ENCODE results near the gene NACC1. TPM values are rescaled to one million over a fixed set of nuclear protein-coding genes. Genes with fewer than 3 reads are reported as not detected.
A peak's percentile ranks its signal among the peaks of the same experiment; 100 is the strongest.
"Not testable (repeated sequence)": the region's sequence is repeated elsewhere in the genome, so short reads cannot be mapped to it uniquely, and the experiment has no call there.

Gene NACC1
- total RNA-seq, 1 donor = 16.0 TPM

DNA sequence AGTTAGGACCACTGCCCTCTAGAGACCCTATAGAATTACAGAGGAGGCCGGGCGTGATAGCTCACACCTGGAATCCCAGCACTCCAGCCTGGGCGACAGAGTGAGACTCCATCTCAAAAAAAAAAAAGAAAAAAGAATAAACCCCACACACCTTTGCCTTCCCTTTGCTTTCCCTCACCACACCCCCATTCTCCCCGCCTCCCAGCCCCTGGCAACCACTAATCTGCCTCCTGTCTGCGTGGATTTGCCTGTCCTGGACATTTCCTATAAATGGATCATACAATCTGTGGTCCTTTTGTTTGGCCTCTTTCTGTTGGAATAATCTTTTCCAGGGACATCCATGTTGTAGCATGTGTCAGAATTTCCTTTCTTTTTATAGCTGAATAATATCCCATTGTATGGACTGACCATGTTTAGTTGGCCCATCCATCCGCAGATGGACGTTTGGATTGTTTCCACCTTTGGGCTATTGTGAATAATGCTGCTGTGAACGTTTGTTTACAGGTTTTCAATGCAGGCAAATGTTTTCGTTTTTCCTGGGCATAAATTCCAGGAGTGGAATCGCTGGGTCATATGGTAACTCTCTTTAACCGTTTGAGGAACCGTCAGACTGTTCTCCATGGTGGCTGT, 15.3 kb downstream of the NACC1 start:
- Histone ChIP-seq H3K4me1 (ENCODE audit: insufficient read depth, low read length) (peaks cover 22% of the 10 kb centered on the region), H3K9me3 (ENCODE audit: low read depth, low read length) (no peaks in the 10 kb centered on the region), H3K4me3 (ENCODE audit: low read length) (no peak overlapping the region)

DNA sequence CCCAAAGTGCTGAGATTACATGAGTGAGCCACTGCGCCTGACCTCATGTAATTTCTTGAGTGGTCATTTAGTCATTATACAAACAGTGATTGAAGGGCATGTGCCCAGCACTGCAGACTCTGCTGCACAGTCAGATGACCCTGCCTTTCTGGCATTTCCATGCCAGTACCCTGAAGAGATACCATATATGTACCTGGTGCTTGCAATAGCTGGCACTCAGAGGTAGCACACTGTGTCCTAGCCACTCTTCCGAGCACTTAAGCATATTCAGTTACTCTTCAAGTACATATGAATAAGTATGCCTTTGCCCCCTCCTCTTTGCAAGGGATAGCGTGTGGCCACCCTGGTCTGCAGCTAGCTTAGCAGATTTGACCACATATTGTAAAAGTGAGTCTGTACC, 16.6 kb downstream of the NACC1 start:
- Histone ChIP-seq H3K9me3 (ENCODE audit: low read depth, low read length) (no peaks in the 10 kb centered on the region), H3K4me3 (ENCODE audit: low read length) (no peak overlapping the region), H3K4me1 (ENCODE audit: insufficient read depth, low read length) (peaks cover 22% of the 10 kb centered on the region), H3K27me3 (ENCODE audit: insufficient read depth, low read length) (no peaks in the 10 kb centered on the region)

More for the DNA sequence above, 15.3 kb downstream of the NACC1 start:
- no peaks in the 10 kb centered on the region for H3K27me3 ChIP-seq (ENCODE audit: insufficient read depth, low read length)

DNA sequence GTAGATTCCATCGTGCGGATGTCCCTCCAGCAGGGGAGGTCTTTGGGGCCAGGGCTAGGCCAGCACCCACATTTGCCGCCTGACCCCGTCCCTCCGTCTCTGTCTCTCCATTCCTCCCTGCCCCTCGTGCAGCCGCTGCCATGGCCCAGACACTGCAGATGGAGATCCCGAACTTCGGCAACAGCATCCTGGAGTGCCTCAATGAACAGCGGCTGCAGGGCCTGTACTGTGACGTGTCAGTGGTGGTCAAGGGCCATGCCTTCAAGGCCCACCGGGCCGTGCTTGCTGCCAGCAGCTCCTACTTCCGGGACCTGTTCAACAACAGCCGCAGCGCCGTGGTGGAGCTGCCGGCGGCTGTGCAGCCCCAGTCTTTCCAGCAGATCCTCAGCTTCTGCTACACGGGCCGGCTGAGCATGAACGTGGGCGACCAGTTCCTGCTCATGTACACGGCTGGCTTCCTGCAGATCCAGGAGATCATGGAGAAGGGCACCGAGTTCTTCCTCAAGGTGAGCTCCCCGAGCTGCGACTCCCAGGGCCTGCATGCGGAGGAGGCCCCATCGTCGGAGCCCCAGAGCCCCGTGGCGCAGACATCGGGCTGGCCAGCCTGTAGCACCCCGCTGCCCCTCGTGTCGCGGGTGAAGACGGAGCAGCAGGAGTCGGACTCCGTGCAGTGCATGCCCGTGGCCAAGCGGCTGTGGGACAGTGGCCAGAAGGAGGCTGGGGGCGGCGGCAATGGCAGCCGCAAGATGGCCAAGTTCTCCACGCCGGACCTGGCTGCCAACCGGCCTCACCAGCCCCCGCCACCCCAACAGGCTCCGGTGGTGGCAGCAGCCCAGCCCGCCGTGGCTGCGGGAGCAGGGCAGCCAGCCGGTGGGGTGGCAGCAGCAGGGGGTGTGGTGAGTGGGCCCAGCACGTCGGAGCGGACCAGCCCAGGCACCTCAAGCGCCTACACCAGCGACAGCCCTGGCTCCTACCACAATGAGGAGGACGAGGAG, 17.3 kb downstream of the NACC1 start:
- H3K4me1 ChIP-seq (ENCODE audit: insufficient read depth, low read length) = peaks cover 22% of the 10 kb centered on the region
- H3K27me3 ChIP-seq (ENCODE audit: insufficient read depth, low read length) = no peaks in the 10 kb centered on the region
- H3K9me3 ChIP-seq (ENCODE audit: low read depth, low read length) = no peaks in the 10 kb centered on the region
- no peak overlapping the region for H3K4me3 ChIP-seq (ENCODE audit: low read length)

DNA sequence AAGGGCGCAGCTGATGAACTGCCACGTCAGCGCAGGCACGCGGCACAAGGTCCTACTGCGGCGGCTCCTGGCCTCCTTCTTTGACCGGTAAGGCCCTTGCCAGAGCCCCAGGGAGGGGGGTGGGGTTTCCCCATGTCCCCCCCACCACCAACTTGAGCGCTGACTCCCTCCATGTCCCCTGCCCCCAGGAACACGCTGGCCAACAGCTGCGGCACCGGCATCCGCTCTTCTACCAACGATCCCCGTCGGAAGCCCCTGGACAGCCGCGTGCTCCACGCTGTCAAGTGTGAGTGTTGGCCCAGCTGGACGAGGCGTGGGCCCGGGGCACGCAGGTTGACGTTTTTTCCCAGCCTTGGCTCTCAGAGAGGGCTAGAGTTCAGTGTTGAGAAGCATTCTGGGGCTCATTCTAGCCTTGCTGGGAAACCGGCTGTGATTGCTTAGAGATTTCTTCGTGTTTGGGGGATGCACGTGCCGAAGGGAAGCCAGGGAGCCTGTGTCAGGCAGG, 19.3 kb downstream of the NACC1 start:
- Histone ChIP-seq H3K4me3 (ENCODE audit: low read length) (no peak overlapping the region), H3K4me1 (ENCODE audit: insufficient read depth, low read length) (peaks cover 16% of the 10 kb centered on the region), H3K27me3 (ENCODE audit: insufficient read depth, low read length) (no peaks in the 10 kb centered on the region)

DNA sequence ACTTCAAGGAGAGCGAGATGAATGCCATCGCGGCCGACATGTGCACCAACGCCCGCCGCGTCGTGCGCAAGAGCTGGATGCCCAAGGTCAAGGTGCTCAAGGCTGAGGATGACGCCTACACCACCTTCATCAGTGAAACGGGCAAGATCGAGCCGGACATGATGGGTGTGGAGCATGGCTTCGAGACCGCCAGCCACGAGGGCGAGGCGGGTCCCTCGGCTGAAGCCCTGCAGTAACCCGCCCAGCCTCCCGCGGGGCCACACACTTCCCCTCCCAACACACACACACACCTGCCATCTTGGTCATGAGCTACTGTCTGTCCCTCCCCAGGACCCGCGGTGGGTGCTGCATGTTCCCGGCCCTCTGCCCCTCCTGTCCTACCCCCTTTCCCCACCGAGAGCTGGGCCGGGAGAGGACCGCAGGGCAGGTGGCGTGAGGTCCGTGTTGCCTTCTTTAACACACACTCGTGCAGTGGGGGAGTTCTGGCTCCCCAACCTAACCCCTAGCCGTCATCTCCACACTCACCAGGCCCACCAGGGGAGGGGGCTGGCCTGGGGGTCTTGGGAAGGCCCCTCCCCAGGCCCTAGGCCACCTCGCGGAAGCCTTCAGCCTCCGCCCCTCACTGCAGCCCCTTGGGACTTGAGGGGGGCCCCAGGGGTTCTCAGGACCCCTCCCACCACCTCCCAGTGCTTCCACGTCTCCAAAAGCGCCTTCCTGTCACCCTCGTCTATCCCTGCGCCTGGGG, 20.3 kb downstream of the NACC1 start:
- no peaks in the 10 kb centered on the region for H3K27me3 ChIP-seq (ENCODE audit: insufficient read depth, low read length)
- H3K9me3 ChIP-seq (ENCODE audit: low read depth, low read length) = no peaks in the 10 kb centered on the region
- H3K4me3 ChIP-seq (ENCODE audit: low read length) = no peak overlapping the region
- H3K4me1 ChIP-seq (ENCODE audit: insufficient read depth, low read length) = peaks cover 6% of the 10 kb centered on the region

More for the DNA sequence above, 19.3 kb downstream of the NACC1 start:
- no peaks in the 10 kb centered on the region for H3K9me3 ChIP-seq (ENCODE audit: low read depth, low read length)

DNA sequence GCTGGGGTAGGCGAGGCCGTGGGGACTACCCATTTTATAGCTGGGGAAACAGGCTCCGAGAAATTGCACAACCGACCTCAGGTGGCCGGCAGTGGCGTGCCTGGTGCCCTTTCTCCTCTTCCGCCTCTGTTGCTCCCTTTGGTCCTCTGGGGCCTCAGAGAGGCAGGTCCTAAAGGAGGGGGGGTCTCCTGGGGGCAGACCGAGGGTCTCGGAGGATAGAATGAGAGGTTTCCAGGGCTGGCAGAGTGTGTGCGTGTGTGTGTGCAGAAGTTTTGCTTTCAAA, 20.8 kb downstream of the NACC1 start:
- H3K4me3 ChIP-seq (ENCODE audit: low read length) = no peak overlapping the region
- peaks cover under 1% of the 10 kb centered on the region for H3K4me1 ChIP-seq (ENCODE audit: insufficient read depth, low read length)

DNA sequence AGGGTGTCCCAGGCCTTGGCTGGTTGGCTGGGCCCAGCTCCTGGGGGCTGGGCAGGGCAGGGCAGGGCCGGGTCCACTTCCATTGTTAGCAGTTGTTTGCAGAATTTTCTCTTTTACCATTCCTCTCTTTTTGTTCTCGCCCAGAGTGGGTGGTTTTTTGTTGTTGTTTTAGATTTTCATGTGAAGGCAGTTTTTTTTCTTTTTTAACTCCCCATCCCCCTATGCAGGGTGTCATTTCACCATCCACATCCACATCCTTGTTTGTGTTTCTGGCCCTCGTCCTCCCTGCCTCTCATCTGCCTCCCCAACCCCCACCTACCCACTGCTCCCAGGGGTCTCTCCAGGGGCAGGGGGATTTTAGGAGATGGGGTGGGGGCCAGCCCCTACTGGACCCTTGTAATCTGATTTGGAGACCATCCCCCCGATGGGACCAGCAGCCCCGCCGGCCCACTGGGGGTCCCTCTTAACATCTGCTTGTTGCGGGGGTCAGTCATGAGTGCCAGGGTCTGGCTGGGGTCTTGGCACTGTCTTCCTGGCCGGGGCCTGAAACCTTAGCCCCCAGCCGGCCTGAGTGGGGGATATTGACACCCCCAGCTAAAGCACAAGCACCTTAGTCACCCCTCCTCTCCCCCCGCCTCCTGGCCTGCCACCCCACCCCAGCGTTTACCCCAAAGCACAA, 21.7 kb downstream of the NACC1 start:
- Histone ChIP-seq H3K9me3 (ENCODE audit: low read depth, low read length) (no peaks in the 10 kb centered on the region), H3K4me3 (ENCODE audit: low read length) (no peak overlapping the region), H3K4me1 (ENCODE audit: insufficient read depth, low read length) (no peaks in the 10 kb centered on the region), H3K27me3 (ENCODE audit: insufficient read depth, low read length) (no peaks in the 10 kb centered on the region)

More for the DNA sequence above, 20.8 kb downstream of the NACC1 start:
- Histone ChIP-seq H3K27me3 (ENCODE audit: insufficient read depth, low read length) (no peaks in the 10 kb centered on the region), H3K9me3 (ENCODE audit: low read depth, low read length) (no peaks in the 10 kb centered on the region)

DNA sequence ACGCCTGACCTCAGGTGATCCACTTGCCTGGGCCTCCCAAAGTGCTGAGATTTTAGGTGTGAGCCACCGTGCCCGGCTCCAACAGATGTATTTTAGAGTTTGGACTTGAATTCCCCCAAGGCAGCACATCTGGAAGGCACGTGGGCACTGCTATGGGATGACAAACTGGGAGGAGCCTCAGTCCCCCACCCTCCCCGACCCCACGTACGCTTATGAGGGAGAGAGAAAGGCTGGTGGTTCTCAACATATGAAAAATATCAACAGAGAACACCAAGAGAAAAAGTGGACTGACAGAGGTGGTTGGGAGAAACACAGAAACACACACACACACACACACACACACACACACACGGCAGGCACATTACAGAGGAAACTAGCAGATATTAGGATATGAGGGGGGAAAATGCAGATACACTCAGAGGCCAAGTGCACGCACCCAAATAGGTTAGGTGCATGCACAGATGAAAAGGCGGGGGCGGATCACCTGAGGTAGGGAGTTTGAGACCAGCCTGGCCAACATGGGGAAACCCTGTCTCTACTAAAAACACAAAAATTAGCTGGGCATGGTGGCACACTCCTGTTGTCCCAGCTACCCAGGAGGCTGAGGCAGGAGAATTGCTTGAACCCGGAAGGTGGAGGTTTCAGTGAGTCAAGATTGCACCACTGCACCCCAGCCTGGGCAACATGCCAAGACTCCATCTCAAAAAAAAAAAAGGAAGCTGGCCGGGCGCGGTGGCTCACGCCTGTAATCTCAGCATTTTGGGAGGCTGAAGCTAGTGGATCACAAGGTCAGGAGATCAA, 28.9 kb downstream of the NACC1 start:
- no peak overlapping the region for H3K4me3 ChIP-seq (ENCODE audit: low read length)
- no peaks in the 10 kb centered on the region for H3K27me3 ChIP-seq (ENCODE audit: insufficient read depth, low read length)
- peaks cover 31% of the 10 kb centered on the region for H3K4me1 ChIP-seq (ENCODE audit: insufficient read depth, low read length)
- no peaks in the 10 kb centered on the region for H3K9me3 ChIP-seq (ENCODE audit: low read depth, low read length)

DNA sequence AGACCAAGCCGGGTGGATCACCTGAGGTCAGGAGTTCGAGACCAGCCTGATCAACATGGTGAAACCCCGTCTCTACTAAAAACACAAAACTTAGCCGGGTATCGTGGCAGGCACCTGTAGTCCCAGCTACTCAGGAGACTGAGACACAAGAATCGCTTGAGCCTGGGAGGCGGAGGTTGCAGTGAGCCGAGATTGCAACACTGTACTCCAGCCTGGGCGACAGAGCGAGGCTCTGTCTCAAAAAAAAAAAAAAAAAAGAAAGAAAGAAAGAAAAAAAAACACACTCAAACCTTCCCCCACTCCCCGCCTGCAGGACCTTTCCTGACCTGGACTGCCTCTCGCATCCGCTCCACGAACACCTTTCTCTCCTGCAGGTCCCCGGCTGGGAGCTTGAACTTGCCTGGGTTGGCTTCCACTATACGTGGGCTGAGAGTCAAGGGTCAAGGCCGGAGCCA, 31.1 kb downstream of the NACC1 start:
- Histone ChIP-seq H3K4me3 (ENCODE audit: low read length) (peak overlapping the region; percentile 77), H3K4me1 (ENCODE audit: insufficient read depth, low read length) (peaks cover 31% of the 10 kb centered on the region)
- not testable (repeated sequence) for H3K9me3 ChIP-seq (ENCODE audit: low read depth, low read length); H3K27me3 ChIP-seq (ENCODE audit: insufficient read depth, low read length)

DNA sequence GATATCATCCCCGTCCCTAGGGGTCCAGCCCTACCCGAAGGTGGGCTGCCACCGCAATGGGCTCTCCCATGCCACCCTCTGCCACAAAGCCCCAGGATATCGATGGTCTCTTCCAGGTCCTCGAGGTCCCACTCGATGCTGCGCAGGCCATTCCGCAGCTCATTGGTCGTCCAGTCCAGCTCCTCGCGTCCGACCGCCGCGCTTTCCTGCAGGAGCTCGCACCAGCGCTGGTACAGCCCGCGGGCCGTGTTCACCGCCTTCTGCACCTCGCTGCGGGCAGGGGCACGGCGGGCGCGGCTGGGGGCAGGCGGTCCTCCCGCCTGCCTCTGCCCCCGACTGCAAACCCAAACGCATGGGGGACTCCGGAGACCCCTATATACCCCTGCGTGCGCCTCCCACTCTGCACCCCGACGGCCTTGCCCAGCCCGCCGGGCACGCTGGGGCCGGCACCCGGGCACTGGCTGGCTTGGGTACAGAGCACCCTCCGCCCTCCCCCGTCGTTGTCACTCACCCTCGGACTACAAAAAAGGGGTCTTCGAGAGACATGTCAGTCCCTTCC, 31.6 kb downstream of the NACC1 start:
- H3K4me3 ChIP-seq (ENCODE audit: low read length) = peak overlapping the region; percentile 77
- peaks cover 31% of the 10 kb centered on the region for H3K4me1 ChIP-seq (ENCODE audit: insufficient read depth, low read length)
- no peaks in the 10 kb centered on the region for H3K27me3 ChIP-seq (ENCODE audit: insufficient read depth, low read length)
- H3K9me3 ChIP-seq (ENCODE audit: low read depth, low read length) = no peaks in the 10 kb centered on the region

DNA sequence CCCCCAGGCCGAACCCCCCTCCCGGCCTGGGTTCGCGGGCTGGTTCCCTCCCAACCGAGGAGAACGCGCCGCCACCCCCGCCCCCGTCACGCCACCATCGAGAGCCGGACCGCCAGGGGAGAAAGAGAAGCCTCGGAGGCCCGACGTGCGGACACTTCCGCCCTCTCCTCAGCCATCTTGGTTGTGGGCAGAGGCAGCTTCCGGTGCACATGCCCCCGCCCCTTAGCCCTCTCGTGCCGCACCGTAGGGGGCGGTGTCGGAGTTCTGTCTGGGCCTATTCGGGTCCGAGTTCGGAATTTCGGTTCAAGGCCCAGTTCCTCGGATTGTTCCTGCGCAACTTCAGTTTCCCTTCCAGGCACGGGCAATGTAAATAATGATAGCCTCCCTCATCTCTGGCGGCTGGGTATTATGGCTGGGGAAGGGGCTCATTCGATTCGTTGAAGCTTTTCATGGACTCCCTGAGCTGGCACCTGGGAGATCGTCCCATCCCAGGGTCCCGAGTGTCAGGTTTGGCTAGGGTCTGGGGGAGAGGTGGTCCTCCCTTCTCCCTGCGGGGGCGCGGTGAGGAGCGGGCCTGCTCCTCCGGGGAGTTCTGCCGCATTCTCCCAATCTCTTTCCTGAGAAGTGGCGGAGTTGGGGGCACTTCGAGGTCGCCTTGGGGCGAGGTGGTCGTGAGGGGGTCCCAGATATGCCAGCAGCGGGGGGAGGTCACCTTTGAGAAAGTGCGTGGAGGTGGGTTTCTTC, 32.3 kb downstream of the NACC1 start, which contains the start of the genes IER2 and STX10:
TSS of gene IER2 (plus strand) at position 225 of the 744 bp plus-strand sequence. CDS start 2,776 bp downstream, outside the sequence.
TSS of gene STX10 (minus strand) at position 189 of the 744 bp plus-strand sequence. CDS start 202 bp downstream, outside the sequence.
- H3K9me3 ChIP-seq (ENCODE audit: low read depth, low read length) = no peaks in the 10 kb centered on the region
- peaks cover 31% of the 10 kb centered on the region for H3K4me1 ChIP-seq (ENCODE audit: insufficient read depth, low read length)
- peak within 1 kb of the TSS; percentile 77 for H3K4me3 ChIP-seq (ENCODE audit: low read length)
- H3K27me3 ChIP-seq (ENCODE audit: insufficient read depth, low read length) = no peaks in the 10 kb centered on the region

DNA sequence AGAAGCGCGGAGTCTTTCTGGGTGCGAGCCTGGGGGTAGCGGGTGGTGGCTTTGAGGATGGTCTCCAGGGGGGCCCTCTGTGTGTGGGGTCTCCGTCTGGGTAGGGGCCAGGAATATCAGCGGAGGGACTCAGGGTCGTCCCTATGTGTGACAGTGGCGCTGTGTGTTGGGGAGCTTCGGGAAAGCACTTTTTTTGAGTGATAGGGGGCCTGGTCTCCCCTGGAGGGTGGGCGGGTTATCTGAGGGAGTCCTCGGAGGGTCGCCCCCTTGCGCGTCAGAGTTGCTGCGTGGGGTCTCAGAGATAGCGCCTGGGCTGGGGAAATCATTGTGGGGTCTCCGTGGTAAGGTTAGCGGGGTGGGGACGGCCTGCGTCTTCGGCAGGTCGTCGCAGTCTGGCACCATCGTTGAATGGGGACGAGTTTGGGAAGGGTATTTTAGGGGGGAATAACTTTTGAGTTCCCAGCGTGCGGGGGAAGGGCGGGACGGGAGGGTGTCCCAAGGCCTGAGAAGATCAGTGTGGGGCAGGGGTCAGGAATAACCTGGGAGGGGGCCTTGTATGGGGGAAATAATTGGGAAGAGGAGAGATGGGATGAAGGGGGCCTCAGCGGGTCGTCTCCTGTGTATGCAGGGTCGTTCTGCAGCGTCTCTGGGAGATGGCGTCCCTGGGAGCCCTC, 33.0 kb downstream of the NACC1 start:
- H3K4me3 ChIP-seq (ENCODE audit: low read length) = peak overlapping the region; percentile 77
- H3K9me3 ChIP-seq (ENCODE audit: low read depth, low read length) = no peaks in the 10 kb centered on the region
- H3K4me1 ChIP-seq (ENCODE audit: insufficient read depth, low read length) = peaks cover 36% of the 10 kb centered on the region
- H3K27me3 ChIP-seq (ENCODE audit: insufficient read depth, low read length) = no peaks in the 10 kb centered on the region
